GM12878 (cell line): ENCODE measurements around the gene WFIKKN1. TPM values are rescaled to one million over a fixed set of nuclear protein-coding genes. Genes with fewer than 3 reads are reported as not detected.

Source experiments
- ATAC-seq: fragments of 200-7000 bp; cut with Tn5 transposase; 3 replicates; pipeline ENCODE4 v1.9.1; 2020; ENCODE audit warnings: mild to moderate bottlenecking, moderate library complexity
- BruUV-seq: library from RNA; stranded (reverse); fragments of 400-500 nt; replicated peaks from 2 replicates; lab custom pipeline; 2021; lab: Mats Ljungman, UMichigan
- CTCF ChIA-PET: fragments of 300-600 bp; sonication (Branson Sonifier 250); formaldehyde crosslinking; extraction: SDS; loops from one replicate; lab custom pipeline; 2021; ENCODE audit warnings: inconsistent platforms; lab: Yijun Ruan, JAX
- POLR2A ChIA-PET: fragments of 350-600 bp; formaldehyde crosslinking; extraction: SDS; loops from one replicate; lab custom pipeline; 2021; ENCODE audit warnings: inconsistent platforms; lab: Charles Lee
- RAD21 ChIA-PET: fragments of 300-600 bp; sonication (Branson Sonifier 250); formaldehyde crosslinking; loops from one replicate; lab custom pipeline; 2023; ENCODE audit warnings: antibody characterized with exemption; ENCODE audit not compliant: unreplicated experiment; lab: Charles Lee
- SMC1A ChIA-PET: fragments of 300-600 bp; sonication (Branson Sonifier 250); formaldehyde crosslinking; loops from one replicate; lab custom pipeline; 2023; ENCODE audit not compliant: unreplicated experiment, uncharacterized antibody; lab: Charles Lee
- DNase-seq: peaks from one replicate; pipeline ENCODE4 v3.0.0-alpha.2; 2011; ENCODE audit warnings: low read depth, low spot score
- FAIRE-seq: peaks from 3 replicates; lab custom pipeline; 2011; peaks lifted over from hg19 to GRCh38; lab: Jason Lieb, UNC
- H2AFZ ChIP-seq: 2 replicates; pipeline ENCODE4 v1.6.0; 2011; ENCODE audit warnings: low read depth, low read length, control low read depth; ENCODE audit not compliant: control insufficient read depth
- H3K27ac ChIP-seq: 2 replicates; pipeline ENCODE4 v1.5.1; 2011; ENCODE audit warnings: control low read depth; ENCODE audit not compliant: control insufficient read depth, insufficient read depth
- H3K27me3 ChIP-seq, 2 experiments: replicated peaks in 1 of 2; 2 replicates each; pipeline versions ENCODE4 v1.6.0 to v1.6.1; 2011; ENCODE audit warnings: low read length in 1 of 2; ENCODE audit not compliant: control insufficient read depth in 2 of 2, insufficient read depth in 2 of 2
- H3K36me3 ChIP-seq, 2 experiments: 2 replicates each; pipeline ENCODE4 v1.5.1; 2011; ENCODE audit warnings: low read length in 1 of 2; ENCODE audit not compliant: control insufficient read depth in 2 of 2, insufficient read depth in 2 of 2
- H3K4me1 ChIP-seq: 2 replicates; pipeline ENCODE4 v1.6.1; 2011; ENCODE audit warnings: mild to moderate bottlenecking, low read length, moderate library complexity, mixed read lengths; ENCODE audit not compliant: control insufficient read depth, insufficient read depth
- H3K4me2 ChIP-seq: 2 replicates; pipeline ENCODE4 v1.6.0; 2011; ENCODE audit warnings: control low read depth; ENCODE audit not compliant: control insufficient read depth, insufficient read depth
- H3K4me3 ChIP-seq: fragments of 200-600 bp; sonication (generic); 2 replicates; pipeline ENCODE4 v1.5.1; 2016
- H3K79me2 ChIP-seq: 2 replicates; pipeline ENCODE4 v1.6.0; 2011; ENCODE audit warnings: low read length; ENCODE audit not compliant: control insufficient read depth, insufficient read depth
- H3K9ac ChIP-seq: 2 replicates; pipeline ENCODE4 v1.8.0; 2011; ENCODE audit warnings: low read length, control low read depth, mixed read lengths; ENCODE audit not compliant: control insufficient read depth, insufficient read depth
- H3K9me3 ChIP-seq: replicated peaks from 3 replicates; pipeline ENCODE4 v1.5.1; 2011; ENCODE audit warnings: mild to moderate bottlenecking, low read length; ENCODE audit not compliant: control insufficient read depth, insufficient read depth
- H4K20me1 ChIP-seq: 2 replicates; pipeline ENCODE4 v1.6.0; 2011; ENCODE audit not compliant: control insufficient read depth, insufficient read depth
- EED ChIP-seq: sonication (generic); IDR thresholded peaks from 2 replicates; pipeline ENCODE4 v1.6.1; 2016; ENCODE audit warnings: antibody characterized with exemption, low read depth
- EP300 ChIP-seq, 2 experiments: fragments of 150-350 bp in 1 of 2; IDR thresholded peaks; 2 replicates each; pipeline ENCODE4 v1.6.1; 2011 to 2012; ENCODE audit warnings: low read depth in 2 of 2, low read length in 2 of 2, borderline replicate concordance in 1 of 2, improper control_type of control experiment in 1 of 2, inconsistent platforms in 1 of 2; ENCODE audit not compliant: control insufficient read depth in 1 of 2
- GABPA ChIP-seq: IDR thresholded peaks from 2 replicates; pipeline ENCODE4 v1.6.1; 2014; ENCODE audit warnings: antibody characterized with exemption, low read depth, mild to moderate bottlenecking, inconsistent platforms
- GATAD2B ChIP-seq: fragments of 450-650 bp; conservative IDR thresholded peaks from 2 replicates; pipeline ENCODE4 v1.6.1; 2017; ENCODE audit warnings: low read depth, mild to moderate bottlenecking, moderate library complexity
- KAT2A ChIP-seq: conservative IDR thresholded peaks from 2 replicates; pipeline ENCODE4 v1.6.1; 2011; ENCODE audit warnings: low read depth, low read length; ENCODE audit not compliant: control insufficient read depth
- MEF2A ChIP-seq: IDR thresholded peaks from 2 replicates; pipeline ENCODE4 v1.6.1; 2011; ENCODE audit warnings: low read depth, mild to moderate bottlenecking, low read length, moderate library complexity; ENCODE audit not compliant: insufficient read depth
- MTA2 ChIP-seq: fragments of 450-650 bp; IDR thresholded peaks from 2 replicates; pipeline ENCODE4 v1.6.1; 2016; ENCODE audit warnings: low read depth, mild to moderate bottlenecking, moderate library complexity
- NBN ChIP-seq: fragments of 450-650 bp; IDR thresholded peaks from 2 replicates; pipeline ENCODE4 v1.6.1; 2016
- NFXL1 ChIP-seq: fragments of 450-650 bp; IDR thresholded peaks from 2 replicates; pipeline ENCODE4 v1.6.1; 2017; ENCODE audit warnings: antibody characterized with exemption, mild to moderate bottlenecking, borderline replicate concordance
- NFYB ChIP-seq: IDR thresholded peaks from 2 replicates; pipeline ENCODE4 v1.6.1; 2011; ENCODE audit warnings: low read depth, mild to moderate bottlenecking, low read length, improper control_type of control experiment, moderate library complexity; ENCODE audit not compliant: insufficient read depth
- POLR2AphosphoS2 ChIP-seq: IDR thresholded peaks from 2 replicates; pipeline ENCODE4 v1.6.1; 2011; ENCODE audit warnings: low read depth, mild to moderate bottlenecking, low read length, improper control_type of control experiment, moderate library complexity
- POLR2AphosphoS5 ChIP-seq: IDR thresholded peaks from 2 replicates; pipeline ENCODE4 v1.6.1; 2011; ENCODE audit warnings: mild to moderate bottlenecking, low read length, inconsistent platforms
- SMARCA5 ChIP-seq: fragments of 450-650 bp; IDR thresholded peaks from 2 replicates; pipeline ENCODE4 v1.6.1; 2017; ENCODE audit warnings: mild to moderate bottlenecking
- SMC3 ChIP-seq: IDR thresholded peaks from 2 replicates; pipeline ENCODE4 v1.6.1; 2011; ENCODE audit warnings: low read length, improper control_type of control experiment, borderline replicate concordance
- SPI1 ChIP-seq: IDR thresholded peaks from 2 replicates; pipeline ENCODE4 v1.6.1; 2011; ENCODE audit warnings: low read depth, mild to moderate bottlenecking, low read length, moderate library complexity, borderline replicate concordance; ENCODE audit not compliant: insufficient read depth
- TARDBP ChIP-seq: IDR thresholded peaks from 2 replicates; pipeline ENCODE4 v1.6.1; 2016; ENCODE audit warnings: borderline replicate concordance
- ZSCAN29 ChIP-seq: fragments of 450-650 bp; IDR thresholded peaks from 2 replicates; pipeline ENCODE4 v1.6.1; 2017; ENCODE audit warnings: mild to moderate bottlenecking, moderate library complexity
- WGBS: methylation state at CpG from one replicate; pipeline ENCODE4 v1.1.6; 2016; ENCODE audit warnings: low lambda C conversion rate; ENCODE audit not compliant: insufficient replicate concordance, insufficient coverage; ENCODE audit errors: missing lambda C conversion rate; 5-methylcytosine and 5-hydroxymethylcytosine counted together
- in situ Hi-C: fragments of 300-500 bp; cut with MboI; formaldehyde crosslinking; loops from 9 replicates; pipeline ENCODE4 v1.14.3; 2018; ENCODE audit warnings: mixed read lengths
- intact Hi-C: fragments of 100-400 bp; cut with micrococcal nuclease; formaldehyde crosslinking; loops from one replicate; pipeline ENCODE4 v1.14.2; 2022; ENCODE audit not compliant: unreplicated experiment
- polyA plus RNA-seq, 11 experiments: library from polyadenylated mRNA; depleted of rRNA in 4 of 11; unstranded in 6 of 11; stranded (reverse) in 5 of 11; fragments of >200 nt; fragmentation: Nextera tagmentation in 4 of 11; fragmentation: Illumina TruSeq in 1 of 11; extraction: Ambion mirVana in 4 of 11; extraction: Trizol in 1 of 11; gene quantifications; 1 replicate in 1 of 11; 2 replicates in 10 of 11; pipeline versions ENCODE4 v1.2.1 to v1.2.3, GENCODE V29; 2011 to 2016; ENCODE audit warnings: inconsistent platforms in 2 of 11, missing spikeins in 2 of 11, low read depth in 1 of 11
- total RNA-seq, 4 experiments: library from RNA; depleted of rRNA in 3 of 4; stranded (reverse); fragments of >200 nt in 3 of 4; fragmentation: Illumina TruSeq in 1 of 4; extraction: Trizol in 1 of 4; gene quantifications; 2 replicates each; pipeline versions ENCODE4 v1.2.1 to v1.2.3, GENCODE V29; 2013 to 2021
- TF ChIP-seq, protein P1 (sequence below): IDR thresholded peaks from 2 replicates; pipeline ENCODE4 v1.6.1; 2011; ENCODE audit warnings: borderline replicate concordance, low read depth, mild to moderate bottlenecking, moderate library complexity, mixed read lengths, low read length; ENCODE audit not compliant: insufficient read depth; ENCODE audit errors: extremely low read length
- TF ChIP-seq, protein P2 (sequence below): IDR thresholded peaks from 2 replicates; pipeline ENCODE4 v1.6.1; 2011; ENCODE audit warnings: borderline replicate concordance, low read depth, mild to moderate bottlenecking, moderate library complexity, low read length; ENCODE audit not compliant: insufficient read depth, poor library complexity, severe bottlenecking
- TF ChIP-seq, protein P3 (sequence below): fragments of 450-650 bp; IDR thresholded peaks from 2 replicates; pipeline ENCODE4 v1.6.1; 2017; ENCODE audit warnings: borderline replicate concordance

WFIKKN1 gene
- total and polyA plus RNA-seq, 10 of the 15 experiments (the other 5 are each of a cell fraction or from before 2014, with no cell fraction given) = 0.01 to 0.41 (median 0.05) TPM; not detected in 2

DNA sequence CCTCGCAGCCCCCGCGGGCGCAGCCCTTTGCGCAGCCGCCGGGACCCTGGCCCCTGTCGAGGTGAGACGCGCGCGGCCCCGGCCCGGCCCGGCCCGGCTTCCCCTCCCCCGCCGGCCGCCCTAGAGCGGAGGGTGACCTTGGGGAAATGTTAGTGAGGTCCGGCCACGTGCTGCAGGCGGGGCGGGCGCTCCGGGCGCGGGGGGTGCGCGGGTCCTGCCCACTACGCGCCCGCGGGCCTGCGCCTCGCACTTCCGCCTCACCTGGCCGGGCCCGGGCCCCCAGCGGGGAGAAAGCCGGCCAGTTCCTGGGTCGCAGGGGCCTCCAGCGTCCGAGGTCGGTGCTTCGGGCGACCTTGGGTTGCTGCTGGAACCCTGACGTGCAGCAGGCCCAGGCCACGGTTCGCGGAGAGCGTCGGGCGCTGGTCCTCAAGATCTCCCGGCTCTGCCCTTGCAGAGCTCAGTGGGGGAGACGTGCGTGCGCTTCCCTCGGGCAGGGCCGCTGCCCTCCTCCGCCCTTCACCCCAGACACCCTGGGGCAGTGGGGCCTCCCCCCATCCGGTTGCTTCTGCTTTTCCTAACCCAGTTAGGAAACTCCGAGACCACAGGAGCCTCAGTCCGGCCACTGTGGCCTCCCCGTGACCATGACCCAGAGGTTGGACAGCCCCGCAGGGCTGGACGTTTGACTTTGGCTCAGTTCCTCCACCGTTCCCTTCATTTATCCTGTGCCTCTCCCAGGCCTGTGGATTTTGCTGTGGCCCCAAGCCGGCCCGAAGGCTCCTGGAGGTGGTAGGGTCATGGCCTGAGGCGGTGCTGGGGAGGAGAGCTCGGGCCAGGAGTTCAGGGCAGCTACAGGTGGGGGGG, 11.6 kb downstream of the WFIKKN1 start (continued):
- TF ChIP-seq, protein P1, sequence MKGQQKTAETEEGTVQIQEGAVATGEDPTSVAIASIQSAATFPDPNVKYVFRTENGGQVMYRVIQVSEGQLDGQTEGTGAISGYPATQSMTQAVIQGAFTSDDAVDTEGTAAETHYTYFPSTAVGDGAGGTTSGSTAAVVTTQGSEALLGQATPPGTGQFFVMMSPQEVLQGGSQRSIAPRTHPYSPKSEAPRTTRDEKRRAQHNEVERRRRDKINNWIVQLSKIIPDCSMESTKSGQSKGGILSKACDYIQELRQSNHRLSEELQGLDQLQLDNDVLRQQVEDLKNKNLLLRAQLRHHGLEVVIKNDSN = peak; percentile 70
- no peak for TF ChIP-seq NFYB
- no peak for TF ChIP-seq SPI1
- no peak for TF ChIP-seq GABPA
- no peak; the same call in 1 of the 2 replicates for TF ChIP-seq MTA2
- TF ChIP-seq, protein P2, sequence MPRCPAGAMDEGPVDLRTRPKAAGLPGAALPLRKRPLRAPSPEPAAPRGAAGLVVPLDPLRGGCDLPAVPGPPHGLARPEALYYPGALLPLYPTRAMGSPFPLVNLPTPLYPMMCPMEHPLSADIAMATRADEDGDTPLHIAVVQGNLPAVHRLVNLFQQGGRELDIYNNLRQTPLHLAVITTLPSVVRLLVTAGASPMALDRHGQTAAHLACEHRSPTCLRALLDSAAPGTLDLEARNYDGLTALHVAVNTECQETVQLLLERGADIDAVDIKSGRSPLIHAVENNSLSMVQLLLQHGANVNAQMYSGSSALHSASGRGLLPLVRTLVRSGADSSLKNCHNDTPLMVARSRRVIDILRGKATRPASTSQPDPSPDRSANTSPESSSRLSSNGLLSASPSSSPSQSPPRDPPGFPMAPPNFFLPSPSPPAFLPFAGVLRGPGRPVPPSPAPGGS = no peak
- no peak for TF ChIP-seq EED
- TF ChIP-seq NBN = peak; percentile 51; the same call in 1 of the 2 replicates
- peak; percentile 58; the same call in 1 of the 2 replicates for TF ChIP-seq SMARCA5

DNA sequence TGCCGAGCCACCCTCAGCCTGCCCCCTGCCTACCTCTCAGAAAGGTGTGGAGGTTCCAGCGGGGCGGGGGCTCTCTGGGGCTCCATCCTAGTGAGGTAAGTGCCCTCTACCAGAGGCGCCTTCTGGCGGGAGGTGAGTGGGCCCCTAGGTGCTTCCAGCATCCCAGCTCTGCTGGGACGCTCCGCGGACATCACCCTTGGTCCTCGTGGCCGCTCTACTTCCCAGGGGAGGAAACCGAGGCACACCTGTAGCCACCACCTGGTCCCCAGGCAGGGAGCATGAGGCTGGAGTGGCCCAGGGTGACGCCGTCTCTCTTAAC, 12.2 kb downstream of the WFIKKN1 start:
- Histone ChIP-seq H3K36me3 (no peaks in the 10 kb centered on the region; a peak in 2 of 4 replicates), H3K79me2 (peaks cover 35% of the 10 kb centered on the region), H3K4me3 (peak overlapping the region; percentile 98), H3K27me3 (no peaks in the 10 kb centered on the region), H4K20me1 (no peaks in the 10 kb centered on the region), H3K27ac (peak overlapping the region; percentile 83), H2AFZ (no peak overlapping the region), H3K4me1 (peaks cover 8% of the 10 kb centered on the region), H3K4me2 (peak overlapping the region; percentile 72), H3K9ac (peak overlapping the region; percentile 89), H3K9me3 (no peaks in the 10 kb centered on the region)
- SMC1A ChIA-PET = no interaction called here
- FAIRE-seq (no peak), DNase-seq (no peak), ATAC-seq (no peak; the same call in 2 of the 3 replicates)
- POLR2A ChIA-PET = interaction anchor here (1.3 kb wide), 1 partner anchor 37 kb away, joined by 4 read pairs; the partner anchor contains the start of gene STUB1
- intact Hi-C loops (no loop called here), in situ Hi-C loops (no loop called here)
- CTCF ChIA-PET = interaction anchor here (1.0 kb wide), 1 partner anchor 161 kb away, joined by 3 read pairs; no protein-coding TSS in a partner anchor
- 23% methylated on average over 12 of the region's 13 CpGs for WGBS
- no TSS peak for BruUV-seq
- RAD21 ChIA-PET = no interaction called here
- TF ChIP-seq POLR2AphosphoS5 (no peak), SMC3 (no peak), ZSCAN29 (no peak), KAT2A (no peak), GATAD2B (no peak), POLR2AphosphoS2 (no peak), GABPA (no peak), EP300 (IDR thresholded peaks at IDR 0.05; ENCODE audit: borderline replicate concordance in 1 of 2, control insufficient read depth in 1 of 2, low read depth in 2 of 2, low read length in 2 of 2) (no peak), NFXL1 (no peak), MEF2A (no peak), TARDBP (no peak)
- TF ChIP-seq, protein P3, sequence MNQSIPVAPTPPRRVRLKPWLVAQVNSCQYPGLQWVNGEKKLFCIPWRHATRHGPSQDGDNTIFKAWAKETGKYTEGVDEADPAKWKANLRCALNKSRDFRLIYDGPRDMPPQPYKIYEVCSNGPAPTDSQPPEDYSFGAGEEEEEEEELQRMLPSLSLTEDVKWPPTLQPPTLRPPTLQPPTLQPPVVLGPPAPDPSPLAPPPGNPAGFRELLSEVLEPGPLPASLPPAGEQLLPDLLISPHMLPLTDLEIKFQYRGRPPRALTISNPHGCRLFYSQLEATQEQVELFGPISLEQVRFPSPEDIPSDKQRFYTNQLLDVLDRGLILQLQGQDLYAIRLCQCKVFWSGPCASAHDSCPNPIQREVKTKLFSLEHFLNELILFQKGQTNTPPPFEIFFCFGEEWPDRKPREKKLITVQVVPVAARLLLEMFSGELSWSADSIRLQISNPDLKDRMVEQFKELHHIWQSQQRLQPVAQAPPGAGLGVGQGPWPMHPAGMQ = no peak
- TF ChIP-seq, all 136 proteins: peak for 0
